HG03095 (cell line): ENCODE measurements around the gene ALDH1L1.
"Not testable (repeated sequence)": the region's sequence is repeated elsewhere in the genome, so short reads cannot be mapped to it uniquely, and the experiment has no call there.

ENCODE experiments used
- ATAC-seq: cut with Tn5 transposase; IDR thresholded peaks from one replicate; pipeline ENCODE4 v1.9.1; 2021; ENCODE audit warnings: moderate library complexity; ENCODE audit not compliant: unreplicated experiment

The ALDH1L1 gene

DNA sequence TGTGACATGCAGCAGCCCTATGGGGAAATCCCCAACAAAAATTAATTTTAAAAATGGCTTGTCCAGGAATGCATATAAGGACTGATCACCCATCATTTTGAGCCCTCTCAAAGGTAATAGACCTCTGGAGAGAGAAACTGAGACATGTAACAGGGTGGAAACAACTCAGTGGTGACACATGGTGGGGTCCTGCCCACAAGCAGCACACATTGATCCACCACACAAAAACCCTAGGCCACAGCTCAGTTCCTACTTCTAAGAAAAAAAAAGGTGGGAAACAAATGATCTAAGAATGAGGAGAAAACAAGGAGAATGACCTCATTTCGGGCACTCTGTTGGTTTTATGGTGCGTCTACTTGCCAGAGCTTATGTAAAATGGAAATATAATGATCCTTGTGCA, 94.5 kb downstream of the ALDH1L1 start:
- no peak for ATAC-seq

DNA sequence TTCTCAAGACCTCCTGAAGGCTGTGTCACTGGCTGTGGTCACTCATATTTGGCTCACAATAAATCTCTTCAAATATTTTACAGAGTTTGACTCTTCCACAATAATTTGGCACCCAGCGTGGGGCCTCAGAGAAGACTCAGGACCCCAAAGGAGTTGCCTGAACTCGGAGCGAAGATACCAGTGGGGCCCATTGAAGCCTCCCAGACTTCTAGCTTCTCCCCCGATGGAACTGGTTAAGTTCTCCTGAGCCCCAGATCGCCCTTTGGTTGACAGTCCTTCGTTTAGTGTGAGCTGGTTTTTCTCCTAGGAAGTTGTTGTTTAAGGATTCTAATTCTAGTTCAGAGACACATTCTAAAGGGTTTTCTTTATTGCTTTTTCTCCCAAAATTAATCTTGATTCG, 95.1 kb downstream of the ALDH1L1 start:
- no peak for ATAC-seq

DNA sequence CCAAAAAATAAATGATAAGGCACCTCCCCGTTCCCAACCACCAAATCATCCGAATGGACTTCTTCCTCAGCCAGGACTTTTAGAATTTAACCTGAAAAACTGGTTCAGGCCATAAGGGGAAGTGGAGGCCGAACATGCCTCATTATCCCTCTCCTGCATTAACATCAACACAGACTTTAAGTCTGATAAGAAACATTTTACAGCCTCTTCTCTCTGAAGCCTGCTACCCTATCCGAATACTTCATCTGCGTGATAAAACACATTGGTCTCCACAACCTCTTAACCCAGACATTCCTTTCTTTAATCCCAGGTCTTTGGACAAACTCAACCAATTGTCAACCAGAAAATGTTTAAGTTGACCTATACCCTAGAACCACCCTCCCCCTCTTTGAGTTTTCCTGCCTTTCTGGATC, 95.6 kb downstream of the ALDH1L1 start:
- no peak for ATAC-seq

DNA sequence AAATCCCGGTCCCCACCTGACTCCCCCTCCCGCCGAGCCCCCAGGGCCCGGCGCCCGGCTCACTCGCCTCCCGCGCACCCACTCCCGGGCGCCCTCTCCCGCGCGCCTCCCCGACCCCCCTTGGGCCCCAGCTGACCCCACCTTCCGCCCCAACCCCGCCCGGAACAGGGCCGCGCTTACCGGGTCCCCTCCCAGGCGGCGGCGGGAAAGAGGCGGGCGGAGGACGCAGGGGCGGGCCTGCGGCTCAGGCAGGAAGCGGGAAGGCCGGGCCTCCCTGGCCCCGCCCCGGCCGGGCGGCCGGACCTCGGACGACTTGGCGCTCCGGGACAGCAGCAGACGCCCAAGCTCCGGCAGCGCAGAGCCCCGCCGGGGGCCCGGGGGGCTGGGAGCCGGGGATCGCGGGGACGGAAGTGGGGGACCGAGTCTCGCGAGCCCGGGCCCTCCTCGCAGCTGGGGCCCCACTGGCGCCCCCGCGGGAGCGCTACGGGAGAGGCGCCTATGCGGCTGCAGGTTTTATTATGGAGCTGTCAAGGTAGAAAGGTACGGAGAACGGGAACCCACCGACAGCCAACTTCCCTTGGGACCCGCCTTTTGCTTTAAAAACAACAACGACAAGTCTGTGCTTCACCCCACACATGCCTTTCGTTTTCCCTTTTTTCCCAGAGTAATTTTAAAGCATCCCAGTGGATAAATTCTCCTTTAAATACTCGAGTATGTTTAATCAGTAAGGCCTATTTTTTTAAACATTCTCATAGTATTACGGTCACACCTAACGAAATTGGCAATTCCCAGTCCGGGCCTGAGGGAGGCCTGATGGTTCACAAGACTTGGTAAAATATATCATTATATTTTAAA, 96.2 kb downstream of the ALDH1L1 start, which contains the start of gene SLC41A3:
TSS of gene SLC41A3 (minus strand) at position 212 of the 855 bp plus-strand sequence. CDS start 15,905 bp downstream, outside the sequence.
- peak; percentile 97 for ATAC-seq

DNA sequence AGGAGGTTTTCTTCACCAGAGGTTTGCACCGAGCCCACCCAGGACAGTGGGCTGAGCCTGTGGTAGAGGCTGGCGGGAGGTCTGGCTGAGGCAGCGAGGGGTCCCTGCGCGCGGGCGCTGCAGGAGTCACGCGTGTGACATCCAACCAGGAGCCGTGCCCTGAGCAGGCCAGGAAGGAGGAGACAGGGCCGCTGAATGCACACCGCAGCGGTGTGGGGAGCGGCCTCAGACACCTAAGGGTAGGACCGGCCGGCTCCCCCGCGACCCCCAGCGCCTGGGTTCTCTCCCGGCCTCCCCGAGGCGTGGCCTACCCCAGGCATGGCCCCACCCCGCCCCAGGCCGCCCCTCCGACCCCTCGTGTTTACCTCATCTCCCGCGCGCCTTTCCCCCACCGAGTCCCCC, 96.9 kb downstream of the ALDH1L1 start:
- peak; percentile 35 for ATAC-seq

DNA sequence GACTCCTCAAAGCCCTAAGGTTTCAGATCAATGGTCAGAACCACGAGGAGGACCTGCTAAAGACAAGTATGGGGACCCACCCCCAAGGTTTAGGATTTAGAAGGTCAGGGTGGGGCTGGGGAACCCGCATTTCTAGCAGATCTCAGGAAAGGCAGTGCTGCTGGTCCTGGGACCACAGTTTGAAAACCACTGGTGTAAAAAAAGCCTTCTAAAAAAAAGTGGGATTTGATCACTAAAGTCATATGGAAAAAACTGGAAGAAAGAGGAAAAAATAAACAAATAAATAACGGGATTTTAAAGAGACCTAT, 97.3 kb downstream of the ALDH1L1 start:
- no peak for ATAC-seq

DNA sequence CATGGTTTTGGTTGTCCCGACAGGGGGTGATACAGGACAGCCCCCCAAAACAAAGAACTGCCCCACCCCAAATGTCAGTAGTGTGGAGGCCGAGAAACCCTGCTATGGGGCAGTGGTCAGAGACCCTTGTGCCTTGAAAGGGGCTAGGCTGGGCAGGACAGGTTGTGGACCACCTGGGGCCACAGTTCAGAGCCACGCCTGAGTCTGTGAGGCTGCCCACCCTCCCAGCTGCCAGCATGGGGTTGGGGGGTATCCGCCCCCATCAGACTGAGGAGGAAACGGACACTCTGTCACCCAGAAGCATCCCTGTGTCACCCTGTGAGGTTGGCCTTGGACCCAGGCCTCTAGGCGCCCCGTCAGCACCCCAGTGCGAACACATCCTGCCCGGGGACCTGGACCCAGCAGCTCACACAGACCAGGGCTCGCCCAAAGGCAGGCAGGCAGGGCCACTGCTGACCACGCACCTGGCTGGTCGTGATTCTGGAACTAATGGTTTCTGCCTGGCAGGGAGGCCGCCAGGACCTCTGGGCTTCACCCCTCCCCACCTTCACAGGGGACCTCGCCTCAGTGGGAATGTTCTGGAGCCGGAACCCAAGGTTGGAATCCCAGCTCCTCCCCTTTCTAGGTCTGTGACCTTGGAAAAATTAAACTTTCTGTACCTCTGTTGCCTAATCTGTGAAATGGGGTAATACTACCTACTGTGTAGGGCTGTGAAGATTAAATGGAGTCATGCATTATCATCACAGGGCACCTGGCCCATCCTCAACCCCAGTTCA, 97.8 kb downstream of the ALDH1L1 start:
- ATAC-seq, result no peak

DNA sequence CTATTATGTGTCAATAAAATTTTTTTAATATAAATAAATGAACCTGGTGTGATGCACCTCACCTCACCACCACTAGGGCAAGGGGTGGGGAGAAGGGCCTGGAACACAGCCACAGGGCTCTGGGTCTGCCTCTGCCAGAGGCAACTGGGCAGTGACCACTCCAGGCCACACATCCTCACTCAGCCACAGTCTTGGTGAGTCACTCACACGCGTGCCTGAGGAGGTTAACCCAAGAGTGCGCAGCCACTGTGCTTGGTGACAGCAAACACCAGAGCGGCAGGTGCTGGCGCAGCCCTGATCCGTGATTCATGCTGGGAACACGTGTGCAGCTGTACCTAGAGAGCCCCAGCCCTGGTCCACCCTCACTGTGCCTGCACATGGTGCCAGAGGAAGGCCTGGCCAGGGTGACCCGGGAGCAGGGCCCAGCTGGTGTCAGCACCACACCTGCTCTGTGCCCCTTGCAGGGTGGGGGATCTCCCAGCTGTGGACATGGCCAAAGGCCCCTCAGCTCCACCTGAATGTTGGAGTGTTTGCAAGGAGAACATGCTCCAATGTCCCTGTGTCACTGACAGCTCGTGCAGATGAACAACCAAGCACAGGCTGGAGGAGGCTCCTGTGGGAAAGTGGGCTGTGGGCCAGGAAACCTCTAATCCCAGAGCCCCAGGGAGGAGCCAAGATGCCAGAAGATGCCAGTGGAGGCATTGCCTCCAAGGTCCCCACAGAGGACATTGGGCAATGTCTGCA, 98.6 kb downstream of the ALDH1L1 start:
- ATAC-seq, result no peak

DNA sequence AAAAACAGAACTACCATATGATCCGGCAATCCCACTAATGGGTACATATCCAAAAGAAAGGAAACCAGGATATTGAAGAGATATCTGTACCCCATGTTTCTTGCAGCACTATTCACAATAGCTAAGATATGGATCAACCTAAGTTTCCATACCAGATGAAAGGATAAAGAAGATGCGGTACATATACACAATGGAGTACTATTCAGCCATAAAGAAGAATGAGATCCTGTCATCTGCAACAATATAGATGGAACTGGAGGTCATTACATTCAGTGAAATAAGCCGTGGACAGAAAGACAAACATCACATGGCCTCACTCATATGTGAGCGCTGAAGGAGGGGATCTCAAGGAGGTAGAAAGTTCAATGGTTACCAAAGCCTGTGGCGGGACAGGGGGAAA, 99.4 kb downstream of the ALDH1L1 start:
- ATAC-seq, result no peak

DNA sequence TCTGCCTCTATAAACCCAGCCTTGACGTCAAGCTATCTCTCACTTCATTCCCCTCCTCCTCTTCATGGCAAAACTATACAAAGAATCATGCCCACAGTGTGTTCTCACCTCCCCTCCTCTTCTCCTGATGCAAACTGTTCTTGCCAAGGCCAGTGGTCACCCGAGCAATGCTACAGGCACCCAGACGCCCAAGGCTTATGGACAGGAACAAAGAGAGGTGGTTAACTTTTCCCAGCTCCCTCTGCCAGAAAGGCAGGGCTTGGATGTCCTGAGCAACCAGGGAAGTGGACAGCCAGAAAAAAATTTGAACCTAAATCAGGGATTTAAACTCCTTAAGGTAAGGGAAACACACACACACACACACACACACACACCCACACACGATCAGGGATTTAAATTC, 101.5 kb downstream of the ALDH1L1 start:
- ATAC-seq, result no peak

DNA sequence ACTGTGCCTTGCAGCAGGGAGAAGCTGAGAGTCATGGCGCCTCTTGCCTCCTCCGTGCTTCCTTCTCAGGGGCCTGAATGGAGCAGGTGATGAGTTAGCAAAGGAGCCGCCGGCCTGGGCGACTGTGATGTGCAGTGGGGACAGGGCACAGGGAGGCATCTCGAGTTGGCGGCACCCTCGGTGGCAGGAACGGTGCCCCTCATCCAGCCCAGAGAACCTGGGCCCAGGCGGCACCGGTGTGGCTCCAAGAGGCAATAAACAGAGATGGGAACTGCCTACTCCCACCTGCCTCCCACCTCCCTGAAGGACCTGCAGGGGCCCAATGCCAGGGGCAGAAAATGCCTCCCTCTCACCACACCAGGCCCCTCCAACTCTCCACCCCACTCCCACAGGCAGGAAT, 102.6 kb downstream of the ALDH1L1 start:
- ATAC-seq, result no peak

DNA sequence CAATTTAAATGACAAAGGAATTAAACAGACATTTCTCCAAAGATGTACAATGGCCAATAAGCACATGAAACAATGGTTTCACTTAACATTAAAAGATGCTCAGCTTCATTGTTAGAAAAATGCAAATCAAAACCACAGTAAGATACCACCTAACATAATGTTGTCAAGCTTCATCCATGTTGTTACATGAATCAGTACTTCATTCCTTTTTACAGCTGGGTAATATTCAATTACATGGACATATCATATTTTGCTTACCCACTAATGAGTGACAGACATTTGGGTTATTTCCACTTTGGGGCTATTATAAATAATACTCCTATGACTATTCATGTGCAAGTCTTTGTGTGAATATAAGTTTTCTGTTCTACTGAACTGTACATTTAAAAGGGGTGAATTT, 104.2 kb downstream of the ALDH1L1 start:
- no peak for ATAC-seq

DNA sequence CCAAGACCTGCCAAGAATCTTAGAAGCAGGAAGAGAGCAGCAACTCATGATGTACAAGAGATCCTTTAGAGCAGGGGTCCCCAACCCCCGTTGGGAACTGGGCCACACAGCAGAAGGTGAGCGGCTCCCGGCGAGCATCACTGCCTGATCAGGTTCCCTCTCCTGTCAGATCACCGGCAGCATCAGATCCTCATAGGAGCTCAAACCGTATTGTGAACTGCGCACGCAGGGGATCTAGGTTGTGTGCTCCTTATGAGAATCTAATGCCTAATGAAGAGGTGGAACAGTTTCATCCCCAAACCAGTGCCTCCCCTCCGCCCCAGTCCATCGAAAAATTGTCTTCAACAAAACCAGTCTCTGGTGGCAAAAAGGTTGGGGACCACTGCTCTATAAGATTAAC, 110.2 kb downstream of the ALDH1L1 start:
- no peak for ATAC-seq

DNA sequence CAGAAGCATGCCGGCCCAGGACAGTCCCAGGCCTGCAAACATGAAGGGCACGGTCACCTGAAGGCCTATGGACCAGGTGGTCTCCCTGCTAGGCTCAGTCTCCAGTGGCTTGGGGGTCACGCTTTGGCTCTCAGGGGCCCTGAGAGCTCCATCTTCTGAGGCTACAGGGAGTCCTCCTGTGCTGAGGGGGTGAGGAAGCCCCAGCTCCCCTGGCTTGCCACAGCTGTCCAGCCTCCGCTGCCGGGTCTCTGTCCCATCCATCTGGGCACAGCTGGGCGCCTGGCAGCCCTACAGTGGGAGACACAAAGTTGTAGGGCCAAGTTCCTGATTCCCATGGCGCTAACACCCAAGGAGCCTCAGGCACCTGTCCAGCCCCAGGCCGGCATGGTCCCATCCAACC, 112.4 kb downstream of the ALDH1L1 start:
- ATAC-seq, result no peak

DNA sequence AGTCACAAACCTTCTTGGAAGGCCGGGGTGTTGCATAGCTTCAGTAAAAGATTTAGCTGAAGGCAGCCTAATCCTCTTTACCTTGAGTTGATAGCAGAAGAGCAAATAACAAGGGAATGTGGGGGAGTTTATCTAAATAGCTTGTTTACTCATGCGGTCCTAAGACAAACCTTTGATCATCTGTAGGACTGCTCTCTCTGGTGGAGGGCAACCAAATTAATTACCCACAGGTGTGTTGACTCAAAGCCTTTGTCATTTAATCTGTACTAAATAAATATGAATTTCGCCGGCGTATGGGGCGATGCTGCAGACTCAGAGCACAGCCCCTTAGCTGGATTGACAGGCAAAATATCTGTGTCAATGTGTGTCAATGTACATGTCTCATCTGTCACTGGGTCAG, 113.7 kb downstream of the ALDH1L1 start:
- ATAC-seq, result not testable (repeated sequence)

DNA sequence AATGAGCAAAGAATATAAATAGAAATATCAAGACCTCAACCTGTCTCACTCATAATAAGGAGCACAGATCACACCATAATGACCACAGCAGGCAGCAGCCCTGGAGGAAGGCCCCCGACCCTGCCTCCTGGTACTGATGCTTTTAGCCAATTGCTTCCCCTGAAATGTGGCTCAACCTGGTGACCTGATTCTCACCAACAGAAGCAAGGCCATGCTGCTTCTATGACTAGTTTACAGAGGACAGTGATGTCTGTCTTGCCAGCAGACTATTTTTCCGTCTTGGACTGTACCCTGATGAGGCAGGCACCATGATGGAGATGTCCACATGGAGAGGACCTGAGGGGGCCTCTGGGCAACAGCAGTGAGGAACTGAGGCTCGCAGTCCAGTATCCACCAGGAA, 114.5 kb downstream of the ALDH1L1 start:
- ATAC-seq, result no peak

DNA sequence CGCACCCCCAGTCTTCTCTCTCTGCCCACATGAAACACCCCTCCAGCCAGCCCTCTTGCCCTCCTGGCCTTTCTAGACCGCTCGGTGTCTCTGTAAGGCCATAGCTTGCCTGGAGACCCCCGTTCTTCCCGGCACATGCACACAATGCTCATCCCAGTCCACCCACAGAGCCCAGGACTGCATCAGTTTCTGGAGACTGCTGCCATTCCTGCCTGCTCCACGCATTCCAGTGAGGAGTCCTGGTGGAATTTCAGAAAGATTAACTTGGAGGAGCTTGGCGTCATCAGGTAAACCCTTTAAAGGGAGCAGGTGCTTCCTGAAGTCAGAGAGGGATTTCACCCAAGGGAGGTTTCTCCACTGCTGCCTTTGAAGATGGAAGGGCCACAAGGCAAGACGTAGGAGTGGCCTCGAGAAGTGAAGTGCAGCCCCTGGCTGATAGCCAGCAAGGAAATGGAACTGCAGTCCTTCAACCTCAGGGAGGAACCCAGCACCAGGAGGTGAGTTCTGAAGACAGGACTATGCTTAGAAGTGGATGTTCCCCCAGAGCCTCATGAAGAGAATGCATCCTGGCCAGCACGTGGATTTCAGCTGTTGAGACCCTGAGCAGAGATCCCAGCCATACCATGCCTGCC, 115.6 kb downstream of the ALDH1L1 start:
- ATAC-seq, result no peak

DNA sequence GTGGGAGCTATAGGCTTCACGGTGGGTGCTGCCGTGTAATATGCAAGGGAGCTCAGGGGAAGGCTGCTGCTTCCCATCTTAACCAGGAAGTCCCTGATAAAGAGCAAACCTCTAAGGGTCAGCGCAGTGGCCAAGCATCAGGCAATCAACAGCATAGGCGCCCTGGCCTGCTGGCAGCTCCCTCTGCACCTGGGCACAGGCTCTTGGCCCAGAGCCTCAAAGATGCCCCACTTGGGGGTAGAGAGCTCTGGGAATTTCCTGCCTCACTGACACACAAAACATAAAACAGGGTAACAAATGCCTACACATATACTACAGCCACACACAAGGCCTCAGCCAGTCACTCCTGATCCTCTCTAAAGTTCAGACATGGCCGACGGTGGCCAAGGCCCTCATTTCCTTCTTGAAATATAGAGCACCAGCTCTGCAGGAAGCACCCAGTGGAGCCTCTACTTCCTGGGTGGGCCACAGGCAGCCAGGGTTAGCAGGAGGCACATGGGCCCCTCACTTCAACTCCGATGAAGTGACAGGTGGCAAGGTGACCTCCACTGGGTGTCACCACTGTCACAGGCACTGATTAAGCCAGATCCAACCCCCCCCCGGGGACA, 116.9 kb downstream of the ALDH1L1 start:
- ATAC-seq, result no peak

DNA sequence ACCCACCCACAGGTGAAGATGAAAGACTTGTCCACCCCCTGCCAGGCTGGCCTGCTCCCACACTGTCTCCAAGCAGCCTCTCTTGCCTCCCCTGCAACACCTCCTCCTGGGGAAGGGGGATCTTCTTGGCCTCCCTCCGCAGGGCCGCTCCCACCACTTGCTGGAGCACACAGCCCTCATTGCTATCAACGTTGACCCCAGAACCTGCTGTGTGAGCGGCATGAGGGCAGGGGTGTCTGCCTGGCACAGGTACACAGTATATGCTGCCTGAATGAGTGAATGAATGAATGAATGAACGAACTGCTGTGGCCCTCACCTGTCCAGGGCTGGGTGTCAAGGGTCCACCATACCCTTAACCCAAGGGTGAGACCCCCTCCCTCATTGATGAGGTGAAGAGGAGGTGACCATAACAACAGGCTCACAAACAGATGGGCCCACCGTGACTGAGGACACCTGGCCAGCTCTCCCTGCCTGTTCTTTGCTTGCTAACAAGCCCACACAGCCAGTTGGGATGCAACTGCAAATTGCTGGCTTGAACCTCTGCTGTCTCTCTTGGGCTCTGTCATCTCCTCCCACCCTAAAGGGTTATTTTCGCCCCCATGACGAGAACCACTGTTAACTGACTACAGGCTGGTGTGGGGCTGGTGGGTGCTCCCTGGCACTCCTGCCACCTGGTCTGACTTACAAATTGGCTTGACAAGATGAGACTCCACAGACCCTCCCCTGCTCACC, 118.9 kb downstream of the ALDH1L1 start:
- ATAC-seq, result no peak

DNA sequence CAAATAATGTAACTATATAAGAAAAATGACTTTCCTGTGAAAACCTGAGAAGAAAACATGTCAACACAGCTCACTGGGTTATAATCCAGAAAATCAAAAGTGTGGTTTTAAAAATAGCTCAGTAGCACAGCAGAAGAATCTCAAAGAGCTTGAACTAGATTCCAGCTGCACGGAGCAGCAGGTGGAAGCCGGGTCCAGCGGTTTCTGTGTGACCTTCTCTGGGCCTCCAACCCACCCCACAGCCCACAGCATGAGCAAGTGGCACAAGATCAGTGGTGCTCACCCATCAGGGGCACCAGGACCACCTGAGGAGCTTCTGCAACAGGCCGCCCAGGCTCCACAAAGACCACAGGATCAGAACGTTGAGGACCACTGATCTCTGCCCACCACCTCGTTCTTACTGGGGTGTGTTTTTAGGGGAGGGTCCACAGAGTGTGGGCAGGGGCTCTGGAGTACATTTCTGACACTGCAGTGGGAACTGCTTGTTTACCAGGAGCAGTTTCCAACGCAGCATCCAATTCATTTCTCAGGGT, 119.7 kb downstream of the ALDH1L1 start:
- ATAC-seq, result no peak
